ENCODE data around the gene C8G. TPM values are rescaled to one million over a fixed set of nuclear protein-coding genes. Genes with fewer than 3 reads are reported as not detected.

The C8G gene
- total RNA-seq, 1 experiment from 2014 or later: 2.1 TPM

DNA sequence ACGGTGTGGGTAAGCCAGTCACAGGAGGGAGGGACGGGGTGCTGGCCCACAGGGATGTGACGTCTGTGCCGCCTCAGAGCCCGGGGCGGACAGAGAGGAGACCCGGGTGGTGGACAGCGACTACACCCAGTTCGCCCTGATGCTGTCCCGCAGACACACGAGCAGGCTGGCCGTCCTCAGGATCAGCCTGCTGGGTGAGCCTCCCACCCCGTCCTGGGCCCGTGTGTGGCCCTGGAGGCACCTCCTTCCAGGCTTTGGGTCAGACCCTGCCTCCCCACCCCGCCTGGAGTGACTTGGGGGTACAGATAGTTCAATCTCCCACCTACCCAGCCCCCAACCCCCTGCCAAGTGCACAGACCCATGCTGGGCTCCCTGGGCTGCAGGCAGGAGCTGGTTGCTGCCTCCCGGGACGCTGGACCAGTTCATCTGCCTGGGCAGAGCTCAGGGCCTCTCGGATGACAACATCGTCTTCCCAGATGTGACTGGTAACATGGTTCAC lies 8.8 kb downstream of the C8G start:
- Histone ChIP-seq H3K9ac (ENCODE audit: low read length) (no peak overlapping the region), H3K27ac (ENCODE audit: low read depth, low read length) (no peak overlapping the region), H3K9me2 (ENCODE audit: insufficient read depth) (no peaks in the 10 kb centered on the region), H3K36me3 (ENCODE audit: control insufficient read depth in 1 of 2, insufficient read depth in 2 of 2, low read length in 2 of 2) (no peaks in the 10 kb centered on the region), H3K79me2 (ENCODE audit: insufficient read depth, low read length) (no peaks in the 10 kb centered on the region), H3K4me1 (ENCODE audit: control insufficient read depth in 1 of 2, insufficient read depth in 2 of 2, low read length in 2 of 2) (peaks cover 13 to 23% of the 10 kb centered on the region in 2 experiments), H3K27me3 (ENCODE audit: insufficient read depth, low read length) (no peaks in the 10 kb centered on the region), H3K9me3 (ENCODE audit: control insufficient read depth in 1 of 2, insufficient read depth in 1 of 2, low read depth in 1 of 2, low read length in 2 of 2) (no peaks in the 10 kb centered on the region), H2AFZ (ENCODE audit: low read depth, low read length, poor library complexity, severe bottlenecking) (no peak overlapping the region), H4K20me1 (ENCODE audit: insufficient read depth) (no peaks in the 10 kb centered on the region), H3K4me3 (replicated peaks in 1 of 2; ENCODE audit: low read depth in 1 of 2, low read length in 2 of 2) (no peak overlapping the region), H3K4me2 (ENCODE audit: low read length) (no peak overlapping the region)
- RAD21 ChIA-PET (ENCODE audit: low non-redundant PET in 1 of 2, low total read pairs in 2 of 2, uncharacterized antibody in 2 of 2, unreplicated experiment in 2 of 2): no interaction called here
- ATAC-seq (no peak), DNase-seq (ENCODE audit: low read depth, low spot score) (no peak)
- POLR2A ChIA-PET: no interaction called here
- TF ChIP-seq TCF7L2 (IDR thresholded peaks at IDR 0.05; ENCODE audit: borderline replicate concordance, extremely low read depth, insufficient read depth, insufficient read length) (no peak), SP1 (IDR thresholded peaks at IDR 0.05; ENCODE audit: low read depth) (no peak)
- TF ChIP-seq, protein P1, sequence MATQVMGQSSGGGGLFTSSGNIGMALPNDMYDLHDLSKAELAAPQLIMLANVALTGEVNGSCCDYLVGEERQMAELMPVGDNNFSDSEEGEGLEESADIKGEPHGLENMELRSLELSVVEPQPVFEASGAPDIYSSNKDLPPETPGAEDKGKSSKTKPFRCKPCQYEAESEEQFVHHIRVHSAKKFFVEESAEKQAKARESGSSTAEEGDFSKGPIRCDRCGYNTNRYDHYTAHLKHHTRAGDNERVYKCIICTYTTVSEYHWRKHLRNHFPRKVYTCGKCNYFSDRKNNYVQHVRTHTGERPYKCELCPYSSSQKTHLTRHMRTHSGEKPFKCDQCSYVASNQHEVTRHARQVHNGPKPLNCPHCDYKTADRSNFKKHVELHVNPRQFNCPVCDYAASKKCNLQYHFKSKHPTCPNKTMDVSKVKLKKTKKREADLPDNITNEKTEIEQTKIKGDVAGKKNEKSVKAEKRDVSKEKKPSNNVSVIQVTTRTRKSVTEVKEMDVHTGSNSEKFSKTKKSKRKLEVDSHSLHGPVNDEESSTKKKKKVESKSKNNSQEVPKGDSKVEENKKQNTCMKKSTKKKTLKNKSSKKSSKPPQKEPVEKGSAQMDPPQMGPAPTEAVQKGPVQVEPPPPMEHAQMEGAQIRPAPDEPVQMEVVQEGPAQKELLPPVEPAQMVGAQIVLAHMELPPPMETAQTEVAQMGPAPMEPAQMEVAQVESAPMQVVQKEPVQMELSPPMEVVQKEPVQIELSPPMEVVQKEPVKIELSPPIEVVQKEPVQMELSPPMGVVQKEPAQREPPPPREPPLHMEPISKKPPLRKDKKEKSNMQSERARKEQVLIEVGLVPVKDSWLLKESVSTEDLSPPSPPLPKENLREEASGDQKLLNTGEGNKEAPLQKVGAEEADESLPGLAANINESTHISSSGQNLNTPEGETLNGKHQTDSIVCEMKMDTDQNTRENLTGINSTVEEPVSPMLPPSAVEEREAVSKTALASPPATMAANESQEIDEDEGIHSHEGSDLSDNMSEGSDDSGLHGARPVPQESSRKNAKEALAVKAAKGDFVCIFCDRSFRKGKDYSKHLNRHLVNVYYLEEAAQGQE (IDR thresholded peaks at IDR 0.05; ENCODE audit: low read depth): no peak
- CTCF ChIA-PET: no interaction called here
- intact Hi-C loops (cut with micrococcal nuclease): no loop called here
- no TSS peak for BruUV-seq (replicated peaks)

DNA sequence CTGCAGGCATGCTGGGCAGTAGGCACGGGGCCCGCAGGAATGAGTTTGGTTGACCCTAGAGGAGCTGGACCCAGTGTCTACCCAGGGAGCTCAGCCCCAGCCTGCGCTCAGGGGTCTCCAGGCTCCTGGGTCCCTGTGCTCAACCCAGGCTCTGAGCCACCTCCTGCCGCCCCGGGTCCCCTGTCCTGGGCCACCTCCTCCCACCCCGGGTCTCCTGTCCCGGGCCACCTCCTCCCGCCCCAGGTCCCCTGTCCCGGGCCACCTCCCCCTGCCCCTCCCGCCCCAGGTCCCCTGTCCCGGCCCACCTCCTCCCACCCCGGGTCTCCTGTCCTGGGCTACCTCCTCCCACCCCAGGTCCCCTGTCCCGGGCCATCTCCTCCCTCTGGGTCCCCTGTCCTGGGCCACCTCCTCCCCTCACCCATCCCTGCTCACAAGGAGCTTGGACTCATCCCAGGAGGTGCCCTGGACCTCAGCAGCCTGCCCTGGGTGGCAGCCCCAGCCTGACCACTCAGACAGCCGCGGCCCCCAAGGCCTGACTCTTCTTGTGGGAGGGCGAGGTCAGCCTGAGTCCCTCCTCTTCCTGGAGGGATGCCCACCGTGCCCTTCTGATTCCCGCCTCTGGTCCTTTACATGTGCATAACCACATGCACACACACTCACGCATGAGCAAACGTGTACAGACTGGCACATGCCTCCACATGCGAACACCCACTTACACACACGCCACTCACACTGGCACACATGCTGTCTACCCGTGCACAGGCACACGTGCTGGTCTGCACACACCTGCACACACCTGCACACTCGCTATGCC lies 9.4 kb downstream of the C8G start:
- CTCF ChIA-PET: no interaction called here
- TF ChIP-seq JUND (IDR thresholded peaks at IDR 0.05): no peak
- TF ChIP-seq ZNF274 (IDR thresholded peaks at IDR 0.05; ENCODE audit: low read depth, low read length): no peak
- TF ChIP-seq EGR1 (IDR thresholded peaks at IDR 0.05; ENCODE audit: low read depth): no peak
- TF ChIP-seq, protein P2, sequence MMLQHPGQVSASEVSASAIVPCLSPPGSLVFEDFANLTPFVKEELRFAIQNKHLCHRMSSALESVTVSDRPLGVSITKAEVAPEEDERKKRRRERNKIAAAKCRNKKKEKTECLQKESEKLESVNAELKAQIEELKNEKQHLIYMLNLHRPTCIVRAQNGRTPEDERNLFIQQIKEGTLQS (IDR thresholded peaks at IDR 0.05): no peak
- TF ChIP-seq, protein P1 (IDR thresholded peaks at IDR 0.05; ENCODE audit: low read depth): no peak
- TF ChIP-seq ZFX (IDR thresholded peaks at IDR 0.05): no peak
- TF ChIP-seq POLR2AphosphoS5 (IDR thresholded peaks at IDR 0.05; ENCODE audit: low read depth, low read length): no peak
- no peak for TF ChIP-seq CEBPB (IDR thresholded peaks at IDR 0.05; ENCODE audit: low read depth)
- no peak for TF ChIP-seq YY1 (IDR thresholded peaks at IDR 0.05; ENCODE audit: extremely low read depth, insufficient replicate concordance, low read depth, low read length)
- TF ChIP-seq RAD21 (IDR thresholded peaks at IDR 0.05; ENCODE audit: low read depth): no peak

More for the DNA sequence above, 9.4 kb downstream of the C8G start:
- Histone ChIP-seq H2AFZ (ENCODE audit: low read depth, low read length, poor library complexity, severe bottlenecking) (no peak overlapping the region), H3K27ac (ENCODE audit: low read depth, low read length) (no peak overlapping the region), H4K20me1 (ENCODE audit: insufficient read depth) (no peaks in the 10 kb centered on the region), H3K36me3 (ENCODE audit: control insufficient read depth in 1 of 2, insufficient read depth in 2 of 2, low read length in 2 of 2) (no peaks in the 10 kb centered on the region), H3K4me1 (ENCODE audit: control insufficient read depth in 1 of 2, insufficient read depth in 2 of 2, low read length in 2 of 2) (peaks cover 8 to 16% of the 10 kb centered on the region in 2 experiments), H3K79me2 (ENCODE audit: insufficient read depth, low read length) (no peaks in the 10 kb centered on the region), H3K9me3 (ENCODE audit: control insufficient read depth in 1 of 2, insufficient read depth in 1 of 2, low read depth in 1 of 2, low read length in 2 of 2) (no peaks in the 10 kb centered on the region), H3K4me2 (ENCODE audit: low read length) (no peak overlapping the region), H3K27me3 (ENCODE audit: insufficient read depth, low read length) (no peaks in the 10 kb centered on the region), H3K9ac (ENCODE audit: low read length) (no peak overlapping the region), H3K9me2 (ENCODE audit: insufficient read depth) (no peaks in the 10 kb centered on the region), H3K4me3 (replicated peaks in 1 of 2; ENCODE audit: low read depth in 1 of 2, low read length in 2 of 2) (no peak overlapping the region)
- ATAC-seq (no peak), DNase-seq (ENCODE audit: low read depth, low spot score) (no peak)
- ChIA-PET POLR2A (no interaction called here), RAD21 (ENCODE audit: low non-redundant PET in 1 of 2, low total read pairs in 2 of 2, uncharacterized antibody in 2 of 2, unreplicated experiment in 2 of 2) (no interaction called here)
- BruUV-seq (replicated peaks): no TSS peak
- intact Hi-C loops (cut with micrococcal nuclease): no loop called here
